Non-pigmented ciliary epithelial cell (primary cell): ENCODE measurements around the gene ERI2.
"Not testable (repeated sequence)": the region's sequence is repeated elsewhere in the genome, so short reads cannot be mapped to it uniquely, and the experiment has no call there.

Experiments used
- DNase-seq: peaks from one replicate; pipeline ENCODE4 v3.0.0-alpha.2; 2010; ENCODE audit warnings: low read depth

Gene ERI2

GRCh38 chr16:20765732-20766131 is 40.5 kb downstream of the ERI2 start:
- DNase-seq: no peak

GRCh38 chr16:20764448-20764847 is 41.8 kb downstream of the ERI2 start:
- not testable (repeated sequence) for DNase-seq

- peak; percentile 40 for DNase-seq
Observed at GRCh38 chr16:20763461-20764232, 42.6 kb downstream of the ERI2 start, which contains the start of gene ACSM3. ACSM3 (plus strand) TSS chr16:20764014; CDS start chr16:20770035, 6,021 bp downstream.

GRCh38 chr16:20762404-20763123 is 43.7 kb downstream of the ERI2 start:
- no peak for DNase-seq

GRCh38 chr16:20761175-20761574 is 45.1 kb downstream of the ERI2 start:
- DNase-seq: no peak

- DNase-seq: no peak
Observed at GRCh38 chr16:20760346-20760745, 45.9 kb downstream of the ERI2 start.

GRCh38 chr16:20755799-20756198 is 50.5 kb downstream of the ERI2 start:
- not testable (repeated sequence) for DNase-seq

- no peak for DNase-seq
Observed at GRCh38 chr16:20755238-20755637, 51.0 kb downstream of the ERI2 start.

GRCh38 chr16:20753727-20754126 is 52.5 kb downstream of the ERI2 start:
- DNase-seq: no peak

GRCh38 chr16:20750558-20750957 is 55.7 kb downstream of the ERI2 start:
- DNase-seq: no peak

GRCh38 chr16:20749474-20749873 is 56.8 kb downstream of the ERI2 start:
- no peak for DNase-seq

- DNase-seq: no peak
Observed at GRCh38 chr16:20747030-20747816, 59.0 kb downstream of the ERI2 start.

- DNase-seq: no peak
Observed at GRCh38 chr16:20746461-20746860, 59.8 kb downstream of the ERI2 start.
